Body of pancreas (tissue), 4 donors: ENCODE results near the gene DST.

Experiments
- CTCF ChIP-seq, 7 experiments: fragments of 450-650 bp in 4 of 7; fragments of 200-600 bp in 3 of 7; sonication (generic) in 3 of 7; IDR thresholded peaks; one replicate each; pipeline ENCODE4 v1.5.1; 2016 to 2019; ENCODE audit warnings: antibody characterized with exemption in 7 of 7
- POLR2A ChIP-seq, 3 donors: fragments of 450-650 bp; IDR thresholded peaks; one replicate each; pipeline ENCODE4 v1.6.1; 2016; ENCODE audit warnings: antibody characterized with exemption in 3 of 3, mild to moderate bottlenecking in 2 of 3

DNA sequence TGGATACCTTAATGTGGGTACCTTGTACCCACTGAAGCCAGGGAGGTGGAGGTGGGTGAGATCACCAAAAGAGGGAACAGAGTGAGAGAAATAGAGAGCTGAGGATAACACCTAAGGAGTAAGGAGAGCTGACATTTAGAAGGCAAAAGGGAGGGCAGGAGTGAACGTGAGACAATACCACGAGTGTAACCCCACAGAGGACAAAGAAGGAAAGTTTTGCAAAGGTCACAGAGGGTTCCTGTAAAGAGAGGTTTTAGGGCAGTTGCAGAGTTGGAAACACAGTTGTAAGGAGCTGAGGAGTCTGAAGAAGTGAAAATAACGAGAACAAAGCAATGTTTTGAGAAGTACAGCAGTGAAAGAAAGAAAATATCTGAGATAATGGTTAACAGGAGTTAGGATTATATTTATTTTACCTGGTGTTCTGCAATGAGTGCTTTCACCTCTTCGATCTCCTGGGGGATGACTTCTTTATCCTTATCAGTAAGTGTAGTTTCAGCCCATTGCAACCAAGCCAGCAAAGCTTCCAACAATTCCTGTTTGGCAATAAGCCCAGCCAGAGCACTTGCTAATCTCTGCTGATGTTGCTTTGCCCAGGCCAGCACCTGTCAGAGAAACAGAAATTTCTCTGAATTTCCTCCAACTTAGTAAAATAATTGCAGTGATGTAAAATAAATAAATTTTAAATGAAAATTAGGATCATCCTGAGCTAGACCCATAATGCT, 166.8 kb downstream of the DST start:
- no peak for TF ChIP-seq CTCF (IDR thresholded peaks at IDR 0.05)
- no peak for TF ChIP-seq POLR2A (IDR thresholded peaks at IDR 0.05)
